Fibroblast of lung (primary cell): ENCODE data around the gene PLEKHM1. TPM values are rescaled to one million over a fixed set of nuclear protein-coding genes. Genes with fewer than 3 reads are reported as not detected.

Experiments
- DNase-seq, 2 donors: peaks; one replicate each; pipeline versions ENCODE4 v3.0.0 to v3.0.0-alpha.2; 2010; ENCODE audit warnings: low read depth in 2 of 2
- H2AFZ ChIP-seq: 2 replicates; pipeline ENCODE4 v1.5.1; 2012; ENCODE audit warnings: low read length, control low read depth, inconsistent platforms
- H3K27ac ChIP-seq: 2 replicates; pipeline ENCODE4 v1.5.1; 2011; ENCODE audit warnings: low read length, control low read depth; ENCODE audit not compliant: insufficient read depth
- H3K27me3 ChIP-seq: 2 replicates; pipeline ENCODE4 v1.5.1; 2011; ENCODE audit warnings: mild to moderate bottlenecking, low read length; ENCODE audit not compliant: control insufficient read depth, insufficient read depth
- H3K36me3 ChIP-seq: 2 replicates; pipeline ENCODE4 v1.5.1; 2011; ENCODE audit warnings: low read length; ENCODE audit not compliant: control insufficient read depth, insufficient read depth
- H3K4me1 ChIP-seq: 2 replicates; pipeline ENCODE4 v1.5.1; 2011; ENCODE audit warnings: low read length; ENCODE audit not compliant: control insufficient read depth, insufficient read depth; ENCODE audit errors: extremely low read depth
- H3K4me2 ChIP-seq: 2 replicates; pipeline ENCODE4 v1.5.1; 2011; ENCODE audit warnings: low read length, control low read depth; ENCODE audit not compliant: insufficient read depth; ENCODE audit errors: extremely low read depth
- H3K4me3 ChIP-seq, 4 experiments: fragments of 200-600 bp in 1 of 4; sonication (generic) in 1 of 4; replicated peaks in 1 of 4; 2 replicates each; pipeline ENCODE4 v1.5.1; 2011 to 2016; ENCODE audit warnings: low read length in 4 of 4, low read depth in 3 of 4, mild to moderate bottlenecking in 3 of 4, control low read depth in 2 of 4, inconsistent platforms in 1 of 4, mixed read lengths in 1 of 4; ENCODE audit not compliant: insufficient read depth in 1 of 4; ENCODE audit errors: control extremely low read depth in 1 of 4
- H3K79me2 ChIP-seq: 2 replicates; pipeline ENCODE4 v1.5.1; 2012; ENCODE audit warnings: mild to moderate bottlenecking, low read length, inconsistent platforms; ENCODE audit not compliant: control insufficient read depth, insufficient read depth
- H3K9ac ChIP-seq: 2 replicates; pipeline ENCODE4 v1.5.1; 2011; ENCODE audit warnings: mild to moderate bottlenecking, low read length, control low read depth; ENCODE audit not compliant: insufficient read depth
- H3K9me3 ChIP-seq: 2 replicates; pipeline ENCODE4 v1.5.1; 2012; ENCODE audit warnings: low read depth, low read length; ENCODE audit not compliant: control insufficient read depth, insufficient read depth
- H4K20me1 ChIP-seq: 2 replicates; pipeline ENCODE4 v1.5.1; 2011; ENCODE audit warnings: low read length; ENCODE audit not compliant: control insufficient read depth, insufficient read depth; ENCODE audit errors: extremely low read depth
- CTCF ChIP-seq, 2 donors: IDR thresholded peaks in 1 of 2; conservative IDR thresholded peaks in 1 of 2; 1 replicate in 1 of 2; 2 replicates in 1 of 2; pipeline ENCODE4 v1.5.1; 2011 to 2012; ENCODE audit warnings: low read length in 2 of 2, control low read depth in 1 of 2, inconsistent platforms in 1 of 2, low read depth in 1 of 2, mild to moderate bottlenecking in 1 of 2
- EZH2 ChIP-seq: IDR thresholded peaks from 2 replicates; pipeline ENCODE4 v1.5.1; 2012; ENCODE audit warnings: low read length, control low read depth, mild to moderate bottlenecking; ENCODE audit errors: missing control alignments
- polyA plus RNA-seq, 2 donors: library from polyadenylated mRNA; depleted of rRNA in 1 of 2; stranded (reverse) in 1 of 2; unstranded in 1 of 2; fragments of >200 nt; gene quantifications; 2 replicates each; pipeline ENCODE4 v1.2.1, GENCODE V29; 2011 to 2012; ENCODE audit warnings: missing spikeins in 1 of 2
- total RNA-seq: library from RNA; depleted of rRNA; stranded (reverse); fragments of >200 nt; gene quantifications from 2 replicates; pipeline ENCODE4 v1.2.1, GENCODE V29; 2014

Gene PLEKHM1
- total and polyA plus RNA-seq, 2 donors (not counting 1 experiment from before 2014, with no cell fraction given) = 15.8 to 27.9 TPM

GRCh38 chr17:45436161-45436560, 54.4 kb downstream of the PLEKHM1 start:
- Histone ChIP-seq H3K27me3 (no peaks in the 10 kb centered on the region), H3K27ac (no peak overlapping the region), H3K4me2 (no peak overlapping the region), H2AFZ (no peak overlapping the region), H3K36me3 (peaks cover 12% of the 10 kb centered on the region), H3K4me3 (no peak overlapping the region), H3K79me2 (no peaks in the 10 kb centered on the region), H3K9me3 (no peaks in the 10 kb centered on the region), H3K4me1 (peaks cover 4% of the 10 kb centered on the region), H4K20me1 (no peaks in the 10 kb centered on the region), H3K9ac (no peak overlapping the region)
- DNase-seq = no peak
- TF ChIP-seq EZH2 = no peak
- no peak for TF ChIP-seq CTCF (conservative IDR thresholded peaks at IDR 0.05 in 1 of 2, IDR thresholded peaks at IDR 0.05 in 1 of 2; ENCODE audit: low read depth in 1 of 2, low read length in 2 of 2)

- Histone ChIP-seq H3K9me3 (no peaks in the 10 kb centered on the region), H3K4me2 (no peak overlapping the region), H3K79me2 (no peaks in the 10 kb centered on the region), H3K36me3 (peaks cover 12% of the 10 kb centered on the region), H3K4me3 (no peak overlapping the region), H3K27ac (no peak overlapping the region), H2AFZ (no peak overlapping the region), H3K27me3 (peaks cover 3% of the 10 kb centered on the region), H4K20me1 (no peaks in the 10 kb centered on the region), H3K4me1 (peaks cover 6% of the 10 kb centered on the region), H3K9ac (no peak overlapping the region)
- no peak for TF ChIP-seq EZH2
- no peak for TF ChIP-seq CTCF (conservative IDR thresholded peaks at IDR 0.05 in 1 of 2, IDR thresholded peaks at IDR 0.05 in 1 of 2; ENCODE audit: low read depth in 1 of 2, low read length in 2 of 2)
- no peak for DNase-seq
Measured at GRCh38 chr17:45435481-45435880, 55.0 kb downstream of the PLEKHM1 start.

- H3K27me3 ChIP-seq = peaks cover 25% of the 10 kb centered on the region
- no peak for DNase-seq
- H3K36me3 ChIP-seq = peaks cover 8% of the 10 kb centered on the region
- TF ChIP-seq CTCF (conservative IDR thresholded peaks at IDR 0.05 in 1 of 2, IDR thresholded peaks at IDR 0.05 in 1 of 2; ENCODE audit: low read depth in 1 of 2, low read length in 2 of 2) (no peak), EZH2 (no peak)
- no peaks in the 10 kb centered on the region for H4K20me1 ChIP-seq
- no peak overlapping the region for H2AFZ ChIP-seq
- H3K4me1 ChIP-seq = peaks cover 8% of the 10 kb centered on the region
- no peaks in the 10 kb centered on the region for H3K9me3 ChIP-seq
- H3K27ac ChIP-seq = no peak overlapping the region
- no peak overlapping the region for H3K4me2 ChIP-seq
- no peak overlapping the region for H3K9ac ChIP-seq
- no peaks in the 10 kb centered on the region for H3K79me2 ChIP-seq
- no peak overlapping the region for H3K4me3 ChIP-seq
Measured at GRCh38 chr17:45433159-45433535, 57.4 kb downstream of the PLEKHM1 start.
